ENCODE data around the gene UBR2. TPM values are rescaled to one million over a fixed set of nuclear protein-coding genes. Genes with fewer than 3 reads are reported as not detected.

Gene UBR2
- total and polyA plus RNA-seq, 9 donors, result 10.2 to 29.2 (median 23.7) TPM

DNA sequence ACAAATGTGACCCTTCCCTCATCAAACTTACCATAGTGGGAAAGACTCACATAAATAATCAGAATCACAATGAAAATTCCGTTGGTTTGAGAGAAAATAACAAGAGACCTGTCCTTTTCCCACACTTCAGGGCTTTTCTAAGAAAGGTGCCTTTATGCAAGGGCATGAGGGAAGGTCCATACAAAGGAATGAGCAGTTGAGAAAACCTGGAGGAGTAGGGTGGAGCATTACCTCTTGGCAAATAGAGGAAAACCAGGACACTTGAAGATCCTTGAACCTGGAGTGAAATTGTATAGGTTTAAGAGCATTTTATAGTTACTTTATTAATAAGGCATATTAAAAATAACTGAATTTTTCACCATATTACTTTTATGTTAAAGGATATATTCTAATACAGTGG lies 54.3 kb downstream of the UBR2 start:
- Histone ChIP-seq H3K9me3 (no peaks in the 10 kb centered on the region), H3K36me3 (peaks cover 4% of the 10 kb centered on the region), H3K27me3 (no peaks in the 10 kb centered on the region), H3K27ac (no peak overlapping the region), H3K4me3 (no peak overlapping the region), H3K4me1 (ENCODE audit: insufficient read depth) (no peaks in the 10 kb centered on the region)
- TF ChIP-seq, protein P1, sequence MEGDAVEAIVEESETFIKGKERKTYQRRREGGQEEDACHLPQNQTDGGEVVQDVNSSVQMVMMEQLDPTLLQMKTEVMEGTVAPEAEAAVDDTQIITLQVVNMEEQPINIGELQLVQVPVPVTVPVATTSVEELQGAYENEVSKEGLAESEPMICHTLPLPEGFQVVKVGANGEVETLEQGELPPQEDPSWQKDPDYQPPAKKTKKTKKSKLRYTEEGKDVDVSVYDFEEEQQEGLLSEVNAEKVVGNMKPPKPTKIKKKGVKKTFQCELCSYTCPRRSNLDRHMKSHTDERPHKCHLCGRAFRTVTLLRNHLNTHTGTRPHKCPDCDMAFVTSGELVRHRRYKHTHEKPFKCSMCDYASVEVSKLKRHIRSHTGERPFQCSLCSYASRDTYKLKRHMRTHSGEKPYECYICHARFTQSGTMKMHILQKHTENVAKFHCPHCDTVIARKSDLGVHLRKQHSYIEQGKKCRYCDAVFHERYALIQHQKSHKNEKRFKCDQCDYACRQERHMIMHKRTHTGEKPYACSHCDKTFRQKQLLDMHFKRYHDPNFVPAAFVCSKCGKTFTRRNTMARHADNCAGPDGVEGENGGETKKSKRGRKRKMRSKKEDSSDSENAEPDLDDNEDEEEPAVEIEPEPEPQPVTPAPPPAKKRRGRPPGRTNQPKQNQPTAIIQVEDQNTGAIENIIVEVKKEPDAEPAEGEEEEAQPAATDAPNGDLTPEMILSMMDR (IDR thresholded peaks at IDR 0.05), result no peak
- TF ChIP-seq EP300 (IDR thresholded peaks at IDR 0.05) (no peak), POLR2A (IDR thresholded peaks at IDR 0.05) (no peak)
- intact Hi-C loops (cut with DNase I), result no loop called here
- WGBS, 3 donors, result 48 to 60% (median 55%) methylated on average over 1 of the region's 1 CpG
- DNase-seq, result no peak

DNA sequence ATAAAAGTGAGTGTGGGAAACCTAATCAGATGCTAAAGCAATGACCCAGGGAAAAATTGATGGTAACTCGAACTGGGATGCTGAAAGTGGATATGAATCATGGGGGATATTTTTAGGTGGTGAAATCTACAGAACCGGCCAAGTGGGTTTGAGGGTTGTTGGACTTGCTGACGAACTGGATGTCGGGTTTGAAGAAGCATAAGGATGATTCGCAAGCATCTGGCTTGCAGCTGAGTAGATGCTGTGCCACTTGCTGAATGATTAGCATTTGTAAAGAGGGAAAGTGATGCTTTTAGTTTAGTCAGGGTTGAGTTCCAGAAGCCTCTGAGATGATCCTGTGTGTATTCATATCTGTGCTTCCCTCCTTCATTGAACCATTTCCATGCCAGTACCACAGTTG lies 54.9 kb downstream of the UBR2 start:
- Histone ChIP-seq H3K27me3 (no peaks in the 10 kb centered on the region), H3K9me3 (no peaks in the 10 kb centered on the region), H3K4me1 (ENCODE audit: insufficient read depth) (no peaks in the 10 kb centered on the region), H3K27ac (no peak overlapping the region), H3K4me3 (no peak overlapping the region), H3K36me3 (peaks cover 4% of the 10 kb centered on the region)
- 71 to 78% (median 78%) methylated on average over 5 of the region's 5 CpGs for WGBS, 3 donors
- DNase-seq, result no peak
- intact Hi-C loops (cut with DNase I), result no loop called here
- TF ChIP-seq, protein P1 (IDR thresholded peaks at IDR 0.05), result no peak
- TF ChIP-seq POLR2A (IDR thresholded peaks at IDR 0.05) (no peak), EP300 (IDR thresholded peaks at IDR 0.05) (no peak)

DNA sequence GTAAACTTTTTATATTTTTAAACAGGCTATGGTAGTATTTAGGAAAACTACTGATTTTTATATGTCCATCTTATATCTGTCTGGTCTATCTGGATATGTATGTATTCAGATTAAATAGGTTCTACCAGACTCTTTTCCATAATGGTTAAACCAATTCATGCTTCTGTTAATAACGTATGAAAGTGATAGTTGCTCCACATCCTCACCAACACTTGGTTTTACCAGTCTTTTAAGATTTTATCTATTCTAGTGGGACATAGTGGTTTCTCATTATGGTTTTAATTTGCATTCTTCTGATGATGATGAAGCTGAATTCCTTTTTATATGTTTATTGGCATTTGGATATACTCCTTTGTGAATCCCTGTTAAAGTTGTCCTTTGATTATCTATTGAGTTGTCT lies 56.1 kb downstream of the UBR2 start:
- no peak overlapping the region for H3K4me3 ChIP-seq
- H3K27me3 ChIP-seq, result no peaks in the 10 kb centered on the region
- TF ChIP-seq POLR2A (IDR thresholded peaks at IDR 0.05) (no peak), EP300 (IDR thresholded peaks at IDR 0.05) (no peak)
- TF ChIP-seq, protein P1 (IDR thresholded peaks at IDR 0.05), result no peak
- no peaks in the 10 kb centered on the region for H3K4me1 ChIP-seq (ENCODE audit: insufficient read depth)
- no peaks in the 10 kb centered on the region for H3K36me3 ChIP-seq
- WGBS, 3 donors, result 79 to 91% (median 88%) methylated on average over 1 of the region's 1 CpG
- intact Hi-C loops (cut with DNase I), result no loop called here
- no peak overlapping the region for H3K27ac ChIP-seq
- H3K9me3 ChIP-seq, result no peaks in the 10 kb centered on the region
- no peak for DNase-seq

DNA sequence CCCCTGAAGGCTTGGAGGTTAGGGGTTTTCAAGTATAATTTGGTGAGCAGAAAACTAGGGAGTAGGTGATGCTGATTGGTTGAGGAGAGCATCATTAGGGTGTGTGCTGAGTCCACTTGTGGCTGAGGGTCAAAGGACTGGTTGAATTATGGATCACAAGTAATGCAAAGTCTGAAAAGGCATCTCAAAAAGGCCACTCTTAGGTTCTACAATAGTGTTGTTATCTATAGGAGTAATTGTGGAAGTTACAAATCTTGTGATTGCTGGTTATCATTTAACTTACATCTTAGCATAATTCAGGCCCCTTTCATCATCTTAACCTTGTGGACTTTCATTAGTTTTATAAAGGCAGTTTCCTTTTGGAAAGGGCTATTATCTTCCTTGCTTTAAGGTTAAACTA lies 60.8 kb downstream of the UBR2 start:
- H3K4me1 ChIP-seq (ENCODE audit: insufficient read depth), result no peaks in the 10 kb centered on the region
- no peak overlapping the region for H3K27ac ChIP-seq
- intact Hi-C loops (cut with DNase I), result no loop called here
- H3K4me3 ChIP-seq, result no peak overlapping the region
- H3K36me3 ChIP-seq, result no peaks in the 10 kb centered on the region
- DNase-seq, result no peak
- TF ChIP-seq, protein P1 (IDR thresholded peaks at IDR 0.05), result no peak
- TF ChIP-seq POLR2A (IDR thresholded peaks at IDR 0.05) (no peak), EP300 (IDR thresholded peaks at IDR 0.05) (no peak)
- no peaks in the 10 kb centered on the region for H3K9me3 ChIP-seq
- H3K27me3 ChIP-seq, result no peaks in the 10 kb centered on the region

DNA sequence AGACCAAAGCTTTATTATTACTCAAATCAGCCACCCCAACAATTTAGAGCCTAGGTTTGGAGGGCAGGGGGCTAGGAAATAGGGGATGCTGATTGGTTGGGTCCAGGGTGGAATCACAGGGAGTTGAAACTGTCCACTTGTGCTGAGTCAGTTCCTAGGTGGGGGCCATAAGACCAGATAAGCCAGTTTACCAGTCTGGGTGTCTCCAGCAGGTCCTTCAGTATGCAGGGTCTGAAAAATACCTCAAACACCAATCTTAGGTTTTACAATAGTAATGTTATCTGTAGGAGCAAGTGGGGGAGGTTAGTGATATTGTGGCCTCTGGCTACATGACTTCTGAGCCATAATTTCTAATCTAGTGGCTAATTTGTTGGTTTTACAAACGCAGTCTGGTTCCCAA lies 63.2 kb downstream of the UBR2 start:
- H3K9me3 ChIP-seq, result no peaks in the 10 kb centered on the region
- no peak overlapping the region for H3K4me3 ChIP-seq
- H3K27ac ChIP-seq, result no peak overlapping the region
- intact Hi-C loops (cut with DNase I), result no loop called here
- DNase-seq, result no peak
- TF ChIP-seq EP300 (IDR thresholded peaks at IDR 0.05), result no peak
- TF ChIP-seq, protein P1 (IDR thresholded peaks at IDR 0.05), result no peak
- TF ChIP-seq POLR2A (IDR thresholded peaks at IDR 0.05), result no peak
- no peaks in the 10 kb centered on the region for H3K36me3 ChIP-seq
- H3K27me3 ChIP-seq, result no peaks in the 10 kb centered on the region
- WGBS, 3 donors, result 41 to 77% (median 52%) methylated on average over 1 of the region's 1 CpG
- peaks cover 1% of the 10 kb centered on the region for H3K4me1 ChIP-seq (ENCODE audit: insufficient read depth)

Measured in ovary (tissue), 9 donors.